Suppressor macrophage treated with lipopolysaccharide for 4 hours (primary cell): ENCODE measurements around the gene RTL10.
A peak's percentile ranks its signal among the peaks of the same experiment; 100 is the strongest.

ENCODE experiments used
- DNase-seq: peaks from one replicate; pipeline ENCODE4 v3.0.0-alpha.2; 2020

The RTL10 gene

GRCh38 chr22:19859861-19860510 lies 5.3 kb upstream of the RTL10 start:
- DNase-seq, result no peak

GRCh38 chr22:19857382-19857781 lies 2.7 kb upstream of the RTL10 start:
- DNase-seq, result no peak

GRCh38 chr22:19855504-19856409 lies 1.1 kb upstream of the RTL10 start:
- DNase-seq, result peak; percentile 43

- DNase-seq, result no peak
Measured at GRCh38 chr22:19853879-19854777, 546 bp downstream of the RTL10 start.

GRCh38 chr22:19853058-19853878 lies 1.4 kb downstream of the RTL10 start:
- no peak for DNase-seq

DNA sequence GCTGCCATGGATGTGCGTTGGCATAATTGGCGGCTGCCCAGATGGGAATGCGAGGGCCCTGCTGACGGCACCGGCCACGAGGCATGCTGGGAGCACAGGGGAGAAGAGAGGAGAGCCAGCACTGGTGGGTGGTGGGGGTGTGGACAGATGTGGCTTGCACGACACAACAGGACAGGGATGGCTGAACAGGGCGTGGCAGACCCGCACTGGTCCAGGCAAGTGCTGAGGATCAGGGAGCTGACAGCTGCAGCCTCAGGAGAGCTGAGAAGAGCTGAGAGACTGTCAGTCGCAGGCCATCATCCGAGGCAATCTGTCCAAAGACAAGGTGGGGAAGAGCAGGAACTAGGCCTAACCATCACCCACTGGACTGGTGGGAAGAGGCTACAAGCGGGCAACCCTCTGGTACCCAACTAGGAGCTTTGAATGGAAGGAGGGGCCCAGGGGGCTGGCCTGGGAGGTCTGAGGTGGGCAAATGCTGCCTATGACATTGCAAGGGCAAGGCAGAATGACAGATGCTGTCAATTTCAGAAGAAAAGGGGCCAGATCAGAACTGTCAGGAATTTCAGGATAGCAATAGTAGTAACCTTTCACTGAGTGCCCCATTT lies 2.4 kb downstream of the RTL10 start:
- DNase-seq, result no peak

DNA sequence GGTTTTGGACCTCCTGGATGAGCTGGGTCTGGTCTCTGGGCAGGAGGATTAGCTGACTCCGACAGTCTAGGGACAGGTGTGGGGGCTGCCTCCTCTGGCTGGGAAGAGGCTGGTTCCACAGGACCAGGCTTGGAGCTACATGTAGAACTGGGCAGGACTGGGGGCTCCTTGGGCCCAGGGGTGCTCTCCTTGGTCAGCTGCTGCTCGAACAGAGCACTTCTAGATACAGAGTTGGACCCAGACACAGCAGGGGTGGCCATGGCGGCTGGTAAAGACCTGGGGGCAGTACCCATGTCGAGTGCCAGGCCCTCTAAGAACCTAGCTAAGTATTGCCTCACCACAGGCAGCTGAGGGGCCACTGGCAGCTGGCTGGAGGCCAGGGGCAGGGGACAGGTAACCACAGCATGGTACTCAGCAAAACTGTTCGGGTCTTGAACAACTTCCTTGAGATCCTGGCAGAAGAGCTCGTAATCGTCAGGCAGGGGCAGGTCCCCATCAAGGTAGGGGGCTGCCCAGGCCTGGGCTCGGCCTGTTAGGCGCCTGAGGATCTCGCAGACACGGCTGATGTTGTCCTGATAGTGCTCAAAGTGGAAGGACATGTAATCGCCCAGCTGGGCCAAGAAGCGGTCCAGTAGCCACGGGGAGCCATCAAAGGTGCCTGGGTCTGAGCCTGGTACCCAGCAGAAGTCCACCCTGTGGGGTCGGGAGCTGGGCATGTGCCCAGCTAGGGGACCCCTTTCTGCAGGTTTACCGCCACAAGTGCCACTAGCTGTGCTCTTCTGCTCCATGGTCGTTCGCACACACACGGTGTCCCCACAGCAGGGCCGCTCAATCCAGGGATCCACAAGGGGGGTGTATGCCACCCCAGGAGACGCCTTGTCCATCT lies 3.1 kb downstream of the RTL10 start:
- DNase-seq, result no peak

DNA sequence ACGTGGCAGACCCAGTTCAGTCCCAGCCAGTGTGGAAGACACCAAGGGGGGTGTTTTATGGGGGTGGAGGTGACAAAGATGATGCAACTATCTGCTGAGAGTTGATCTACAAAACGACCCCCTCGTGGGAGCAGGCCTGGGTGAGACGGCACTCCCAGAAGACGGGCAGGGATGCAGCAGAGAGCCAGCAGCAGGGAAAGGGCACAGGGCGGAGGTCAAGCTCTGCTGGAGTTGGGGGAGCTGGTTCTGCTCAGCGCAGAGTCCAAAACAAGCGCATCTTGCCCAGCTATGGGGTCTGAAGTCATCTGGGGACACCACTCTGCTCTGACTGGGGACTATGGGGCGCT lies 3.9 kb downstream of the RTL10 start:
- no peak for DNase-seq

DNA sequence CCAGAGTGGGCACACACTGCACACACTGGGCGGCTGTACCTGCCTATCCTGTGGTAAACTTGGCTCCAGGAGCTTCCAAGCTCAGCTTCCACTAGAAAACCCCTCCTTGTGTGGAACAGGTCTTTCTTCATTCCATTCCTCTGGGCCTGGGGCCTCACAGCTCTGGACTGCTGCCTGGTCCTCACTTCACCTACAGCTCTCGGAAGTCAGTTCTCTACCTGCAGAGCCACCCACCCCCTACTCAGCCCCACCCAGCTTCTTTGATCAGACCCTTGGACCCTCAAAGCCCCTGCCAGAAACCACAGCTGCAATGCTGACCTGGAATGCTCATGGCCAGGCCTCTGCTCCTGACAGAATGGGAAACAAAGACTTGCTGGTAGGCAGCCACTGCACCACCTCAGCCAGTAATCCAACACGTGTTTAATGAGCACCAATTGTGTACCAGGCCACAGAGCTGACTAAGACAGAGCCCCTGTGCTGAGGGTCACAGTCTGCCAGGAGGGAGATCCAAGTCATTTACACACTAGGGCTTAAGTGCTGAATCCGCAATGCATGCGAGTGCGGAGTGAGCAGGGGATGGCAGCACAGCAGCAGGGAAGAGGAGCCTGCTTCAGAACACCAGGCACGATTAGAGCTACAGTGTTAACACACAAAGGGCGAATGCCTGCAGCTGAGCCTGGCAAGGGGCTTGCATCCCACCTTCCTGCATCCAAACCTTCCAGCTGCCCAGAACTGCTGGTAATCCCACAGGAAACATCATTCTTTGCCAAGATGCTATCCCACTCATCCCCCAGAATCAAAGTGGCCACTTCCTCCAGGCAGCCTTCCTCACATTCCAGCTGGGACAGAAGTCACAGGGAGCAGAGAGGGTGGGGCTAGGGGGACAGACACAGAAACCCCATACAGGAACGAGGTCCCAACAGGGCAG lies 4.6 kb downstream of the RTL10 start:
- DNase-seq, result no peak

DNA sequence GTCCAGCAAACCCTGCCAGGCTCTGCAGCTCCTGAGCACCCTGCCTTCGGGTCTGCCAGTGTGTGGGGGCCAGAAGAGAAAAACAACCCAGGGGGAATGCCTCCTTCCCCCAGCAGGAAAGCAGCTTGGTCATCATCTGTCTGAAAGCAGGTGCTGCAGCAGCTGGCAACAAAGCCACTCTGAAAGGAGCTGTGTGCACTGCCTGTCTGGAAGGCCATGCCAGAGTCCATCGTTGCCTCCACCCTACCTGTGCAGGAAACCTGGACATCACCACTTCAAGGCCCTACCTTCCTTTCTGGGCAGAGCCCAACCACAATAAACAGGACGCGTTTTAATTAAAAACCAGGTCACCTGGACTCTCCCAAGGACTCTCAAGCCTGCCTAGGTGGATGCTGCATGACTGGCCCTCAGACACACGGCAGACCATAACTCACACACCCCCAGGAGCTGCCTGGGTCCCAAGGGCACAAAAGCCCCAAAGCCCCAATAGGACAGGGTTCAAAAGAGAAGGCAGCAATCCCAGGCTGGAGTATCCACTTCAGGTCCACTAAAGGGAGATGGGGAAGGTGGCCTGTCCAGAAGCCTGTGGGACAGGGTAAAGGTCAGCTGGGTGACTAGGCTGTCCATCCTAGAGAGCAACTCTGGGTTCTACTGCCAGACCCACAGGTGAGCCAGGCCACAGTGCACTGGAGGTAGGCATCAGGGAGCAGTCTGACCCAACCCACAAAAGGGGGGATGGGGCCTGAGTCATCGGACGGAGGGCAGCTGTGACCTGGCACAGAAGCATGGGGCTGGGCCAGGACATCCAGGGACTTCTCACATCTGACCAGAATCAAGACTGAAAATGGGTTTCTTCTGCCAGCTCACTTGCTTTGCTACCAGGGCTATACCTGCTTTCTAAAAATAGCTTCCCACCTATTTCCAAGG lies 6.1 kb downstream of the RTL10 start:
- DNase-seq, result no peak

DNA sequence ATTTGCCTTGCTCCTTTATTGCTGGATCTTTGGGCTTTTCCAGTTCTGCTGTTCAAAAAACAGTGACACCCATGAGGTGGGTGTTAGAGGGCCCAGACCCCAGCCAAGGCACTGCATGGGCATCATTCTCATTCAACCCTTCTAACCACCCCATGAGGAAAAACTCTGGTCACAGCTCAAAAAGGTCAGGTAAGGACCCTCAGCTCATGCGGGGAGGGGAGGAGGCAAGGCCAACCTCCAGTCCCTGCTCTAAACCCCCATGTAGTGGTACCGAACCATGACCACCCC lies 7.4 kb downstream of the RTL10 start:
- DNase-seq, result no peak

GRCh38 chr22:19846620-19847344 lies 7.9 kb downstream of the RTL10 start:
- DNase-seq, result no peak

GRCh38 chr22:19845054-19845722 lies 9.5 kb downstream of the RTL10 start:
- no peak for DNase-seq

DNA sequence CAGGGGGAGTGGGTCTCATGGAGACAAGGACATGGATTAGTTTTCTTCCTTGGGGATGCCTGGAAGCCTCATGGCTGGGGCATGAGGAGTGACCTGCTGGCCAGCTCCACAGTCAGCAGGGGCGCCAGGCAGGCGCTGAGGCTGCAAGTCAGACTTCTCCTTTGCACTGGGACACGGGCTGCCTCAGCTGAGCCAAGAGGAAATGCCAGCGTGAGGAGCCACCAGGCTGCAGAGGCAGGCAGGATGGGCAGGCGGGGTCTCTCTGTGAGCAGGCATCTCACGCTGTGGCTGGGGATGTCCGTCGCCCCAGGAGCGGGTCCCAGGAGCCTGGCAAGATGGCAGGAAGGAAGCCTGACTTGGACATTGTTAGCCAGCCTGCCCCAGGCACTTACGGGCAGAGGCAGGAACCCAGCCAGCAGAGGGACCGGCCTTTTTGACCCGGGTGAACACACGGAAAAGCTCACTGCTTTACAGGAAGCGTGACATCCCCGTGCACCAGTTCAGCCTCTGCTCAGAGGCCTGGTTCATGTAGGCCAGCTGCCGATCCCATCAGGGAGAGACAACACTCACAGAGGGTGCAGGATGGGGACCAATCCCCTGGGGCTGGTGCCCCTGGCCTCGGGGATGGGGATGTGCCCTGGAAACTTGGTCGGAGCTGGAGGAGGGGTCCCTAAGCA lies 10.2 kb downstream of the RTL10 start:
- DNase-seq, result peak; percentile 75

DNA sequence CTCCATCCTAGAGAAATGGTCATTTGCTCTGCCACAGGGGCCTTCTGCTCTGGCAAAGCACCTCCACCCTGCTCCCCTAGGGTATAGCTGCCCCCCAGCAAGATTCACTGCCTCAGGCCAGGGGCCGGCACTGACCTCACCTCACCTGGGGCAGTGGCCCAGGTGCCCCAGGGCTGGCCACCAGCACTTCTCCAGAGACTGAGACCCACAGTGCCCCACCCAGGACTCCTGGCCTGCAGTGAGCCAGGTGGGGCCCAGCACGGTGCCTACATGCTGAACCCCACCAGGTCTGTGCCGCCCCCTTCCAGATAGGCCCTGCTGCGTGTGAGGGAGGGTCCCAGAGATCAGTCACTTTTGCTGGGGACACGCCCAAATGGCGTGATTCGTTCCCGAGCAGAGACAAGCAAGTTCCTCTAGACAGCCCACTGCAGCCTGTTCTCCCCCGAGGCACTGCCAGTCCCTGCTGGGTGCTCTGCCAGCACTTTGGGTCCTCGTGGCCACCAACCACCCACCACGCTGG lies 10.8 kb downstream of the RTL10 start:
- no peak for DNase-seq

DNA sequence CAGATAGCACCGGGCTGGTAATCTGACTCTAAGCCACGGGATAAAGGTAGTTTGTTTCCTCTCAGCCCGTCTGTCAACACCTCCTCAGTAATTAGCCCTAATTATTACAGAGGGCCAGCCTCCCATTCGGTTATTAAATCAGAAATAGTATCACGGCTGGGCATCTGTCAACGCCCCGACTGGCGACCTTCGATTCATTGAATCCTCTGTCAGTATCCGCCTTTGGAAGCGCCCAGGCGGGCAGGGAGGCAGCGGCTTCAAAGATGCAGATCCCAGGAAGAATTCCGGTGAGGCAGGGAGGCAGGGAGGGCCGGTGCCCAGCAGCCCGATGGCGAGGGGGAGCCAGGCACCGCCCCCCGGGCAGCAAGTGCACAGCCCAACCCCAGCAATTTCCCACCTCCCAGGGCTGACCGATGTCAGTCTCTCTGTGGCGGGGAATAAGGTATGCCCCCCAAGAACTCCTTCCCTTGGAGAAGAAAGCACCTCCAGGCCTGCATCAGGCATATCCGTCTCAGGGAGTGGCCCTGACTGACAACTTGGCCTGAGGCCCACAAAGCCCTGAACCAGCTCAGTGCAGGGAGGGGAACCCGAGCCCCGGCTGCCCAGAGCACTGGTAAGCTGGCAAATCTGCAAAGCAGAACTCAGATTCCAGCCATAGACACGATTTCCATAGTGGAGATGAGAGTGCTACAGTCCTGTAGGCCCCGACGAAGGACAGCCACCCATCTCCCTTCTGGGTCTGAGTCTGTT lies 11.4 kb downstream of the RTL10 start:
- DNase-seq, result no peak
